Fibroblast of pulmonary artery (primary cell): Measurements from ENCODE around the gene PBX3.

Source experiments
- DNase-seq: peaks from one replicate; pipeline ENCODE4 v3.0.0-alpha.2; 2010; ENCODE audit warnings: low read depth
- H3K4me3 ChIP-seq: replicated peaks from 2 replicates; pipeline ENCODE4 v1.5.1; 2011; ENCODE audit warnings: low read depth, mild to moderate bottlenecking, control low read depth, low read length, moderate library complexity
- CTCF ChIP-seq: IDR thresholded peaks from 2 replicates; pipeline ENCODE4 v1.5.1; 2011; ENCODE audit warnings: mild to moderate bottlenecking, control low read depth, low read length, inconsistent platforms; ENCODE audit errors: missing control alignments

Gene PBX3

GRCh38 chr9:125747053-125747764 is at the start of gene PBX3:
Gene PBX3, plus strand, starts transcription at chr9:125747373.
- TF ChIP-seq CTCF: no peak
- DNase-seq: no peak
- H3K4me3 ChIP-seq: peak within 1 kb of the TSS; percentile 84

GRCh38 chr9:125699870-125700269 is 47.3 kb upstream of the PBX3 start:
- no peak overlapping the region for H3K4me3 ChIP-seq
- TF ChIP-seq CTCF: no peak
- no peak for DNase-seq

GRCh38 chr9:125700791-125701190 is 46.4 kb upstream of the PBX3 start:
- no peak for TF ChIP-seq CTCF
- DNase-seq: no peak
- H3K4me3 ChIP-seq: no peak overlapping the region

GRCh38 chr9:125701351-125701750 is 45.8 kb upstream of the PBX3 start:
- DNase-seq: no peak
- no peak for TF ChIP-seq CTCF

GRCh38 chr9:125703662-125704061 is 43.5 kb upstream of the PBX3 start:
- H3K4me3 ChIP-seq: no peak overlapping the region
- no peak for DNase-seq
- TF ChIP-seq CTCF: no peak

More at GRCh38 chr9:125701351-125701750, 45.8 kb upstream of the PBX3 start:
- H3K4me3 ChIP-seq: no peak overlapping the region

GRCh38 chr9:125705893-125706292 is 41.3 kb upstream of the PBX3 start:
- DNase-seq: no peak
- TF ChIP-seq CTCF: no peak
- H3K4me3 ChIP-seq: peak overlapping the region; percentile 76
